Effector memory CD4-positive, alpha-beta T cell (primary cell): ENCODE data around the gene SBK3.

Source experiments
- DNase-seq, 3 donors: peaks; one replicate each; pipeline ENCODE4 v3.0.0-alpha.2; 2020
- H3K27ac ChIP-seq: 2 replicates; pipeline ENCODE4 v1.7.0; 2013; ENCODE audit warnings: mild to moderate bottlenecking, low read length, moderate library complexity; ENCODE audit not compliant: insufficient read depth, poor library complexity, severe bottlenecking
- H3K27me3 ChIP-seq: replicated peaks from 2 replicates; pipeline ENCODE4 v1.7.0; 2013; ENCODE audit warnings: mild to moderate bottlenecking, low read length; ENCODE audit not compliant: insufficient read depth, control insufficient read depth, poor library complexity, severe bottlenecking
- H3K36me3 ChIP-seq: 2 replicates; pipeline ENCODE4 v1.7.0; 2013; ENCODE audit warnings: mild to moderate bottlenecking, low read length, moderate library complexity; ENCODE audit not compliant: control insufficient read depth, insufficient read depth
- H3K4me1 ChIP-seq: 2 replicates; pipeline ENCODE4 v1.7.0; 2013; ENCODE audit warnings: low read length, mild to moderate bottlenecking; ENCODE audit not compliant: control insufficient read depth, insufficient read depth, poor library complexity, severe bottlenecking
- H3K4me3 ChIP-seq: 2 replicates; pipeline ENCODE4 v1.7.0; 2013; ENCODE audit warnings: low read length, low read depth, mild to moderate bottlenecking; ENCODE audit not compliant: insufficient read depth, poor library complexity, severe bottlenecking
- H3K9me3 ChIP-seq: 2 replicates; pipeline ENCODE4 v1.7.0; 2013; ENCODE audit warnings: mild to moderate bottlenecking, low read length, moderate library complexity; ENCODE audit not compliant: control insufficient read depth
- total RNA-seq, 3 donors: gene quantifications; one replicate each; lab custom pipeline; 2026; lab: John Stamatoyannopoulos, UW

Gene SBK3, protein sequence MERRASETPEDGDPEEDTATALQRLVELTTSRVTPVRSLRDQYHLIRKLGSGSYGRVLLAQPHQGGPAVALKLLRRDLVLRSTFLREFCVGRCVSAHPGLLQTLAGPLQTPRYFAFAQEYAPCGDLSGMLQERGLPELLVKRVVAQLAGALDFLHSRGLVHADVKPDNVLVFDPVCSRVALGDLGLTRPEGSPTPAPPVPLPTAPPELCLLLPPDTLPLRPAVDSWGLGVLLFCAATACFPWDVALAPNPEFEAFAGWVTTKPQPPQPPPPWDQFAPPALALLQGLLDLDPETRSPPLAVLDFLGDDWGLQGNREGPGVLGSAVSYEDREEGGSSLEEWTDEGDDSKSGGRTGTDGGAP
- total RNA-seq = 0 reads per million in 3 donors

- no peak for DNase-seq
- H3K4me1 ChIP-seq = no peaks in the 10 kb centered on the region
- H3K27ac ChIP-seq = no peak within 1 kb of the TSS
Measured at GRCh38 chr19:55545443-55545842, at the start of gene SBK3. Gene SBK3 (minus strand): TSS chr19:55545543. CDS start chr19:55545543, 0 bp downstream.

GRCh38 chr19:55593096-55593772 is 47.9 kb upstream of the SBK3 start:
- H3K9me3 ChIP-seq = no peaks in the 10 kb centered on the region
- no peaks in the 10 kb centered on the region for H3K27me3 ChIP-seq
- peaks cover 10% of the 10 kb centered on the region for H3K36me3 ChIP-seq
- no peak for DNase-seq
- no peak overlapping the region for H3K4me3 ChIP-seq
- H3K4me1 ChIP-seq = no peaks in the 10 kb centered on the region
- H3K27ac ChIP-seq = no peak overlapping the region

More at GRCh38 chr19:55545443-55545842, at the start of gene SBK3:
- no peaks in the 10 kb centered on the region for H3K9me3 ChIP-seq
- H3K36me3 ChIP-seq = no peaks in the 10 kb centered on the region
- no peak within 1 kb of the TSS for H3K4me3 ChIP-seq
- H3K27me3 ChIP-seq = no peaks in the 10 kb centered on the region

DNA sequence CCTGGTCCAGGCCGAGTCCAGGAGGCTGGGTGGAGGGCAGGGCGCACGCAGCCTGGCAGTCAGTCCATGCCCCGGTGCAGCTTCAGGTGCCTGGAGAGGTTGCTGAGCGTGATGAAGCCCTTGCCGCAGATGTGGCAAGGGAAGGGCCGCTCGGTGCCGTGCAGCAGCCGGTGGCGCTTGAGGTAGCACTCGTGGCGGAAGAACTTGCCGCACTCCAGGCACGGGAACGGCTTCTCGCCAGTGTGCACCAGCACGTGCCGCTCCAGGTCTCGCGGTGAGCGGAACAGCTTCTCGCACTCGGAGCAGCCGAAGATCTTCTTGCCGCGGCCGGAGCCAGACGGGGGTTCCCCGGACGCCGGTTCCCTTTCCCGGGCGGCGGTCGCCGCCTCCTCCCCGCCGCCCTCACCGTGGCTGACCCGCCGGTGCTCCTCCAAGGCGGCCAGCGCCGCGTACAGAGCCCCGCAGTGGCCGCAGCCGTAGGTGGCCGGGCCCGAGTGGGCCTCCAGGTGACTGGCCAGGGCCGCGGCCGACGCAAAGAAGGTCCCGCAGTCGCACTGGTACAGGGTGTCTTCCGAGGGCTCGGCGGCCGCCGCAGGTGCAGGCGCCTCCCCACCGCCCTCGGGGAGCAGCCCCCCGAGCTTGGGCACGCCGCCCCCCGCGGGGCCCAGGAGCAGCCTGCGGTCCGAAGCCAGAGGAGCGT is 47.2 kb upstream of the SBK3 start:
- no peak overlapping the region for H3K4me3 ChIP-seq
- no peaks in the 10 kb centered on the region for H3K9me3 ChIP-seq
- H3K27ac ChIP-seq = no peak overlapping the region
- peaks cover 10% of the 10 kb centered on the region for H3K36me3 ChIP-seq
- H3K4me1 ChIP-seq = peaks cover 3% of the 10 kb centered on the region
- H3K27me3 ChIP-seq = no peaks in the 10 kb centered on the region
- no peak for DNase-seq

DNA sequence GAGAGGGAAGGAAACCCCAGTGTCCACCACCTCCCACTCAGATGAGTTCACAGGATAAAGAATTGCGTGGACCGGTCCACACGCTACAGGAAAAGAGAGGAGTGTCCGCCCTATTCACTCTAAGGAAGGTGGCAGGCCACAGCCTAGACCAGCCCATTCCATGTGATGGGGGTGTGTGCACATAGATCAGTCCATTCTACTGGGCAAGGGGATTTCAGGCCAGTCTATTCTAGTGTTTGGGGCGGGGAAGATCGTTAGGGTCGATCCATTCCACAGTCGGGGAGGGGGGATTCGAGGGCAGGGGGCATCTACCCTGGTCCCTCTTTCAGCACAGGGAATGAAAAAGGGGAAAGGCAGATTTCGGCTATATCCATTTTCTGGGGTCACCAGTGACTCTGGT is 46.2 kb upstream of the SBK3 start:
- H3K36me3 ChIP-seq = peaks cover 10% of the 10 kb centered on the region
- no peaks in the 10 kb centered on the region for H3K9me3 ChIP-seq
- no peaks in the 10 kb centered on the region for H3K27me3 ChIP-seq
- no peak for DNase-seq
- H3K4me3 ChIP-seq = no peak overlapping the region
- H3K27ac ChIP-seq = no peak overlapping the region
- peaks cover 9% of the 10 kb centered on the region for H3K4me1 ChIP-seq

DNA sequence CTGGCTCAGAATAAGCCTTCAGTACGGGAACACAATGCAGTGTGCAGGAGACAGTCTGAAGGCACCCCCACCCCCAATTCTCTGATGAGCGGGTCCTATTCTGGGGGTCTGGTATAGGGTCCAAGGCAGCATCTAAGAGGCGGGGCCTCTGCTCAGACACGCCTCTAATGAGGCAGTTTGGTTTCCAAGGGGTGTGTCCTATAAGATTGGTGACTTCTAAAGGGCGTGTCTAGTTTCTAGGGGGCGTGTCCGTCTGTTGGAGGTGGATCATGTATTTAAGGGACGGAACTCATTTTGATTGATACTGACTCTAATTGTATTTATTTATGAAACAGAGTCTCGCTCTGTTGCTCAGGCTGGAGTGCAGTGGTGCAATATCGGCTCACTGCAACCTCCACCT is 45.3 kb upstream of the SBK3 start:
- DNase-seq = no peak
- Histone ChIP-seq H3K9me3 (no peaks in the 10 kb centered on the region), H3K27me3 (no peaks in the 10 kb centered on the region), H3K27ac (no peak overlapping the region), H3K4me3 (no peak overlapping the region), H3K36me3 (peaks cover 10% of the 10 kb centered on the region), H3K4me1 (peaks cover 17% of the 10 kb centered on the region)

- DNase-seq = no peak
Measured at GRCh38 chr19:55590109-55590508, 44.8 kb upstream of the SBK3 start.

DNA sequence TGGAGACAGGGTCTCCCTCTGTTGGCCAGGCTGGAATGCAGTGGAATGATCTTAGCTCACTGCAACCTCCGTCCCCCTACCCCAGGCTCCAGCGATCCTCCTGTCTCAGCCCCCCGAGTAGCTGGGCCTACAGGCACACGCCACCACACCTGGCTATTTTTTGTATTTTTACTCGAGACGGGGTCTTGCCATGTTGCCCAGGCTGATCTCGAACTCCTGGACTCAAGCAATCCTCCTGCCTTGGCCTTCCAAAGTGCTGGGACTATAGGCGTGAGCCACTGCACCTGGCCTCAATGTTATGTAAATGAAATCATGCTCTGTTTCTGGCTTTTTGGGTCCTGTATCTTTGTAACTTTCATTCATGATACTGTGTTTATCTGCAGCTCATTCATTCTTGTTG is 43.4 kb upstream of the SBK3 start:
- Histone ChIP-seq H3K9me3 (no peaks in the 10 kb centered on the region), H3K27me3 (no peaks in the 10 kb centered on the region), H3K36me3 (no peaks in the 10 kb centered on the region), H3K4me1 (peaks cover 19% of the 10 kb centered on the region), H3K27ac (no peak overlapping the region), H3K4me3 (no peak overlapping the region)
- no peak for DNase-seq

More at GRCh38 chr19:55590109-55590508, 44.8 kb upstream of the SBK3 start:
- peaks cover 5% of the 10 kb centered on the region for H3K36me3 ChIP-seq
- H3K27ac ChIP-seq = no peak overlapping the region
- no peaks in the 10 kb centered on the region for H3K9me3 ChIP-seq
- peaks cover 19% of the 10 kb centered on the region for H3K4me1 ChIP-seq
- no peak overlapping the region for H3K4me3 ChIP-seq
- H3K27me3 ChIP-seq = no peaks in the 10 kb centered on the region

DNA sequence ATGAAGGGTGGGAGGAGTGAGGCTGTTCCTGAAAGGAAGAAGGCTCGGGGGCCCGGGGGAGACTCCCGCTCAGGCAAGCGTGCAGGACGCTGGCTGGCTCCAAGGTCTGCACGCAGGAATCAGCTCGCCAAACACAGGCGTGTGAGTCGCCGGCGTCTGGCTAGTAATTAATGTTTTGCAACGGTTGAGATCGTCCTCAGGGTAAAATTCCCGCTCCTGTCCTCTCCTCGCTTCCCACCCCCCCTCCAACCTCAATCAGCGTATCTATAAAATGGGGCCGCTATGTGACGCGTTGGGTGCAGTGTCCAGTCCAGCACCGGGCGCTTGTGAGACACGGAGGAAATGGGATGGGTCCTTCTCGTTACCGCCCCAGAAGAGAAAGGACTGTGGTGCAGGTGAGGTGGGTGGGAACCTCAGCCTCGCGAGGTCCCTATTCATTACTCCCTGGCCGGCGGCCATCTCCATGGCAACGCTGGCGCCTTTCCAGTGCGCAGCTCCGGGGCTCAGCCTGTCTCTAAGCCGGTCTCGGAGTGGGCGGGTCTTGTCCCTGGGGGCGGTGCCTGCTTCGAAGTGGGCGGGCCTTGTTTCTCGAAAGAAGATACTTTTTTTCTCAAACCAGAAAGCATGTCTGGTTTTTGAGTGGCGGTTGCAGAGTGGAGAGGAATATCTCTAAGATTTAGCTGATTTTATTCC is 41.8 kb upstream of the SBK3 start:
- DNase-seq = peak; percentile 86 to 92 (median 90)
- no peaks in the 10 kb centered on the region for H3K9me3 ChIP-seq
- H3K4me1 ChIP-seq = peaks cover 19% of the 10 kb centered on the region
- no peaks in the 10 kb centered on the region for H3K27me3 ChIP-seq
- H3K27ac ChIP-seq = no peak overlapping the region
- no peaks in the 10 kb centered on the region for H3K36me3 ChIP-seq
- H3K4me3 ChIP-seq = peak overlapping the region; percentile 54

DNA sequence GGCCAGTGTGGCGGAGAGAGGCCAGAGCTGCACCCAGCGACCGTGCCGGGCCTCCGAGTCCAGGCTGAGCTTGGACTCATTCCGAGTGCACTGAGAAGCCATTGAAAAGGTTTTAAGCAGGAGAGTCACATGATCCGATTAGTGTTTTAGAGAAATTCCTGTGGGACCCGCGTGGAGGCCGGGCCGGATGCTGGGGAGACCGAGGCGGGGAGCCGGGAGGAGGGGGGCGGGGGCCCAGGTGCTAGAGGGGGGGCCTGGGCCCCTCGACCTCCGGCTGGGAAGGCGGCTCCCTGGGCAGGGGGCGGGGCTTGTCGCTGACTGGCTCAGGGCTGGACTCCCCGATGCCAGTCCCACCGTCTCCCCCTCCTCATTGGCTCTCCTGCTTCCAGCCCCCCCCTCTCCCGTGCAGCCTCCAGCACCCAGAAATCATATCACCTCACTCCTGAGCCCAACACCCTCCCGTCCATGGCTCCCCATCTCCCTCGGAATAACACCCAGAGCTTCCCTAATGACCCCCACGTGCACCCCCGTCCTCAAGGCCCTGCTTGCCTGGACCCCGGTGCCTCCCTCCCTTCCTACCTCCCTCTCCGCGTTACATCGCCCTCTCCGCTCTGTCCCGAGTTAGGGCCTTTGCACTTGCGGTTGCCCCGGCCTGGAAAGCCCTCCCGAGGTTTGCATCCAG is 40.5 kb upstream of the SBK3 start:
- Histone ChIP-seq H3K4me3 (peak overlapping the region; percentile 37), H3K36me3 (no peaks in the 10 kb centered on the region), H3K4me1 (peaks cover 28% of the 10 kb centered on the region), H3K9me3 (no peaks in the 10 kb centered on the region), H3K27me3 (no peaks in the 10 kb centered on the region), H3K27ac (no peak overlapping the region)
- peak in 2 of 3 donors; percentile 25 to 32 for DNase-seq
